DND-41 (cell line): ENCODE measurements around the gene SPATS2.

Experiments
- ATAC-seq: fragments of 200-7000 bp; cut with Tn5 transposase; 3 replicates; pipeline ENCODE4 v1.9.1; 2021; ENCODE audit warnings: low read depth; ENCODE audit not compliant: insufficient read depth
- DNase-seq: peaks from one replicate; pipeline ENCODE4 v3.0.0-alpha.2; 2020
- H2AFZ ChIP-seq: 2 replicates; pipeline ENCODE4 v1.6.0; 2012; ENCODE audit warnings: low read depth, low read length
- H3K27ac ChIP-seq: 2 replicates; pipeline ENCODE4 v1.5.1; 2012; ENCODE audit warnings: low read length, inconsistent platforms
- H3K27me3 ChIP-seq: fragments of 200-600 bp; sonication (generic); 2 replicates; pipeline ENCODE4 v1.6.0; 2012; ENCODE audit warnings: low read length, mild to moderate bottlenecking, inconsistent platforms; ENCODE audit not compliant: insufficient read depth, poor library complexity
- H3K36me3 ChIP-seq: 2 replicates; pipeline ENCODE4 v1.5.1; 2012; ENCODE audit warnings: low read length, inconsistent platforms; ENCODE audit not compliant: insufficient read depth
- H3K4me1 ChIP-seq: 2 replicates; pipeline ENCODE4 v1.5.1; 2012; ENCODE audit warnings: mild to moderate bottlenecking, low read length; ENCODE audit not compliant: insufficient read depth
- H3K4me2 ChIP-seq: 2 replicates; pipeline ENCODE4 v1.6.0; 2012; ENCODE audit warnings: mild to moderate bottlenecking, moderate library complexity, low read length, inconsistent platforms; ENCODE audit not compliant: insufficient read depth
- H3K4me3 ChIP-seq, 2 experiments: fragments of 200-600 bp in 1 of 2; shearing (Covaris generic) in 1 of 2; 2 replicates each; pipeline ENCODE4 v1.5.1; 2012 to 2016; ENCODE audit warnings: inconsistent platforms in 2 of 2, low read length in 2 of 2, mild to moderate bottlenecking in 2 of 2, low read depth in 1 of 2, moderate library complexity in 1 of 2
- H3K79me2 ChIP-seq: 2 replicates; pipeline ENCODE4 v1.6.0; 2012; ENCODE audit warnings: low read length, inconsistent platforms; ENCODE audit not compliant: insufficient read depth
- H3K9ac ChIP-seq: 2 replicates; pipeline ENCODE4 v1.6.0; 2012; ENCODE audit warnings: low read depth, mild to moderate bottlenecking, inconsistent platforms, low read length, moderate library complexity
- H3K9me3 ChIP-seq: 2 replicates; pipeline ENCODE4 v1.5.1; 2012; ENCODE audit warnings: low read length, moderate library complexity, mild to moderate bottlenecking, inconsistent platforms; ENCODE audit not compliant: insufficient read depth, severe bottlenecking
- H4K20me1 ChIP-seq: 2 replicates; pipeline ENCODE4 v1.6.0; 2012; ENCODE audit warnings: low read length; ENCODE audit not compliant: insufficient read depth
- EZH2 ChIP-seq: IDR thresholded peaks from 3 replicates; pipeline ENCODE4 v1.6.1; 2012; ENCODE audit warnings: borderline replicate concordance, low read depth, mild to moderate bottlenecking, moderate library complexity, low read length, inconsistent platforms; ENCODE audit not compliant: severe bottlenecking
- TF ChIP-seq, protein P1 (sequence below): IDR thresholded peaks from 2 replicates; pipeline ENCODE4 v1.5.1; 2012; ENCODE audit warnings: borderline replicate concordance, low read length, moderate library complexity, mild to moderate bottlenecking; ENCODE audit not compliant: poor library complexity, severe bottlenecking; ENCODE audit errors: extremely low read depth

Gene SPATS2

DNA sequence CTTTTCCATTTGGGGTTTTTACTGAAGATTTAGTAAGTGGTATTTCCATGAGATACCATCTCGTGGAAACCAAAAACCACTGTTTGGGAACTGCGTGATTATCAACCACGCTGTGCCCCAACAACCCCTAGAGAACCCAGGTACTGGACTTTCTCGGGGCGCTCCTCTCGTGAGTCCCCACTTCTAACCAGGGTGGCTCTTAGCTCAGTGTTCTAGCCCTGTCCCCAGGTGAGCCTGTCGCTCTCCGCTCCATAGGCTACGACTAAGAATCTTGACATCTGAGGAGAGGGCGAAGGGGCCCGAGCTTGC is 200.0 kb downstream of the SPATS2 start:
- no peak for DNase-seq
- ATAC-seq = peak; percentile 13; the same call in 2 of the 3 replicates
- Histone ChIP-seq H2AFZ (peak overlapping the region; percentile 100), H3K9me3 (no peaks in the 10 kb centered on the region), H3K4me3 (peak overlapping the region; percentile 71 to 99), H3K79me2 (peaks cover 62% of the 10 kb centered on the region), H3K27me3 (no peaks in the 10 kb centered on the region), H4K20me1 (peaks cover 15% of the 10 kb centered on the region), H3K36me3 (peaks cover 43% of the 10 kb centered on the region), H3K4me2 (peak overlapping the region; percentile 90), H3K9ac (peak overlapping the region; percentile 91), H3K27ac (peak overlapping the region; percentile 97), H3K4me1 (peaks cover 49% of the 10 kb centered on the region)
- TF ChIP-seq, protein P1, sequence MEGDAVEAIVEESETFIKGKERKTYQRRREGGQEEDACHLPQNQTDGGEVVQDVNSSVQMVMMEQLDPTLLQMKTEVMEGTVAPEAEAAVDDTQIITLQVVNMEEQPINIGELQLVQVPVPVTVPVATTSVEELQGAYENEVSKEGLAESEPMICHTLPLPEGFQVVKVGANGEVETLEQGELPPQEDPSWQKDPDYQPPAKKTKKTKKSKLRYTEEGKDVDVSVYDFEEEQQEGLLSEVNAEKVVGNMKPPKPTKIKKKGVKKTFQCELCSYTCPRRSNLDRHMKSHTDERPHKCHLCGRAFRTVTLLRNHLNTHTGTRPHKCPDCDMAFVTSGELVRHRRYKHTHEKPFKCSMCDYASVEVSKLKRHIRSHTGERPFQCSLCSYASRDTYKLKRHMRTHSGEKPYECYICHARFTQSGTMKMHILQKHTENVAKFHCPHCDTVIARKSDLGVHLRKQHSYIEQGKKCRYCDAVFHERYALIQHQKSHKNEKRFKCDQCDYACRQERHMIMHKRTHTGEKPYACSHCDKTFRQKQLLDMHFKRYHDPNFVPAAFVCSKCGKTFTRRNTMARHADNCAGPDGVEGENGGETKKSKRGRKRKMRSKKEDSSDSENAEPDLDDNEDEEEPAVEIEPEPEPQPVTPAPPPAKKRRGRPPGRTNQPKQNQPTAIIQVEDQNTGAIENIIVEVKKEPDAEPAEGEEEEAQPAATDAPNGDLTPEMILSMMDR = no peak

DNA sequence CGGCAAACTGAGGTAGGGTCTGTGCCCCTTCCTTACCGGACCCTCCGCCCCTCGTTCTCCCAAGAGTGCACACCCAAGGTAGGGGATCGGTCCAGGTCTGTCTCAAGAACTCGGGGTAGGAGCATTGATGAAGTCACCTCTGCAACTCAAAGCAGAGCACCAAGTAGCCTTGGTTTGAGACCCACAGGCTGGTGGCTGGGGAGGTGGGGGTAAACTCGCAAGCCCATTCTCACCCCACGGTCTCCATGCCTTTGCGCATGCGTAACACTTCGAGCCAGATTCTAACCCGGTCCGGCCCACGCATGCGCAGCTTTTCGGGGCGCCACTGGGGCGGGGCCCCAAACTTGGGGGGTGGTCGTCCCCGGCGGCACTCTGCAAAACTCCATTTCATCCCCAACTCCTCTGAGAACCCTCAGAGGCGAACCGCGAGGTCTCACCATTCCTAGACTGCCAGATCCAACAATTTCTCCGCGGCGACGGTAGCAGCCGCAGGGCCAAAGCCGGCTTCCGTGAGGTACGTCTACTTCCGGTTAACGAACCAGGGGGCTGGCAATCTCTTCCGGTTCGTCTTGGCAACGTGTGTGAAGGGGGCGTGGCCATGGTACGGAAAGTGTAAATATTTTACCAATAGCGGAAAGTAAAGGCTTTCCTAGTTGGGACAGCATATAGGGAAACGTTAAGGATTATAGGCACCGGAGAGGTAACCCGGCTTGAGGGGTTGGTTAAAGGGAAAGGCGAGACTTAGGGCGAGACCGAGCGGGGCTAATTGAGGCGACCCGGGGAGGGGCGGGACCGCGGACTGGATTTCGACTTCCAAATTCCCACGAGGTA is 200.6 kb downstream of the SPATS2 start, which contains the start of gene MCRS1:
Gene MCRS1, minus strand, starts transcription at position 532 of the 831 bp plus-strand sequence. CDS start 1,411 bp downstream, outside the sequence.
- Histone ChIP-seq H3K4me1 (peaks cover 49% of the 10 kb centered on the region), H3K27ac (peak within 1 kb of the TSS; percentile 97), H3K4me2 (peak within 1 kb of the TSS; percentile 90), H3K27me3 (no peaks in the 10 kb centered on the region), H3K79me2 (peaks cover 62% of the 10 kb centered on the region), H3K36me3 (peaks cover 37% of the 10 kb centered on the region), H4K20me1 (peaks cover 15% of the 10 kb centered on the region), H2AFZ (peak within 1 kb of the TSS; percentile 100), H3K9ac (peak within 1 kb of the TSS; percentile 91), H3K4me3 (peak within 1 kb of the TSS; percentile 71 to 99), H3K9me3 (no peaks in the 10 kb centered on the region)
- DNase-seq (peak; percentile 90), ATAC-seq (peak; percentile 88)
- no peak for TF ChIP-seq EZH2
- TF ChIP-seq, protein P1 = no peak

DNA sequence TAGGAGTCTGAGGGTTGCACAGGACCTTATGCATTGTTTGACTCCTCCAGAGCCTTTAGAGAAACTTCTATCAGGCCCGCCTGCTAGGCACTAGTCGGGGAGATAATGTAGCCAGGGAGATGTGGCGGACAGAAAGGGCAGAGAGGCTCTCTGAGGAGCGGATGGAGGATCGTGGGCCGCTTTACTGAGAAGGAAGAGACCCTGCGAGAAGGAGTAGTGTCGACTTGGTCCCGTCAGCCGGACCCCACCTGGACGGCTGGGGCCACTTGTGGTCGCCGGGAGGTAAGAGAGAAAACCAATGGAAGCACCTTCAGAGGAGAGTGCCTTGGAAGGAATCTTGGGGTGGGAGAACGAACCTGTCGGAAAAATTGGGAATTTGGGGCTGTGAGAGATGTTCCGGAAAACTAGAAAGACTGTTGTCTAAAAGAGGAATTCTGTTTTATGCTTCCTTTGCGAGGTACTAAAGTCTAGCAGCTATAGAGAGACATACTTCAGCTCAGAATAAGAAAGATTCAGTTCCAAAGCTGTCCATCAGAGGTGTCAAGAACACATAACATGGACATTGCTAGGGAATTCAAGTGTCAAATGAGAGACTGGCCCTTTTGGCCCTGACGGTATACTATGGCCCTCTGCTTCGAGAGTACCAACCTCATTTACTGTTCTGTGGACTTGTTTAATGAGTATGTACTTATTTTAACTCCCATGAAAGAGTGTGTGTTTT is 201.3 kb downstream of the SPATS2 start:
- H3K4me3 ChIP-seq = peak overlapping the region; percentile 71 to 99
- H3K27ac ChIP-seq = peak overlapping the region; percentile 97
- peaks cover 49% of the 10 kb centered on the region for H3K4me1 ChIP-seq
- ATAC-seq (peak; percentile 35), DNase-seq (no peak)
- H3K4me2 ChIP-seq = peak overlapping the region; percentile 90
- no peaks in the 10 kb centered on the region for H3K27me3 ChIP-seq
- no peak for TF ChIP-seq EZH2
- TF ChIP-seq, protein P1 = no peak
- no peaks in the 10 kb centered on the region for H3K9me3 ChIP-seq
- H4K20me1 ChIP-seq = peaks cover 15% of the 10 kb centered on the region
- H3K79me2 ChIP-seq = peaks cover 62% of the 10 kb centered on the region
- peak overlapping the region; percentile 91 for H3K9ac ChIP-seq
- H3K36me3 ChIP-seq = peaks cover 36% of the 10 kb centered on the region
- H2AFZ ChIP-seq = peak overlapping the region; percentile 100
